T-helper 1 cell treated with Interleukin-12 subunit alpha and Interleukin-12 subunit beta and Interleukin-4 antibody, amounts not matched to agents 30 ng/mL and 1 ng/mL, for 36 hours (primary cell): ENCODE data around the gene AGPAT1. TPM values are rescaled to one million over a fixed set of nuclear protein-coding genes. Genes with fewer than 3 reads are reported as not detected.

Experiments
- intact Hi-C: fragments of 100-400 bp; cut with micrococcal nuclease; formaldehyde crosslinking; loops from one replicate; pipeline ENCODE4 v1.15.1; 2024
- total RNA-seq: library from RNA; stranded (reverse); gene quantifications from 2 replicates; pipeline ENCODE4 v1.2.3, GENCODE V29; 2022

The AGPAT1 gene
- total RNA-seq, 1 donor from 2014 or later: 45.0 TPM

DNA sequence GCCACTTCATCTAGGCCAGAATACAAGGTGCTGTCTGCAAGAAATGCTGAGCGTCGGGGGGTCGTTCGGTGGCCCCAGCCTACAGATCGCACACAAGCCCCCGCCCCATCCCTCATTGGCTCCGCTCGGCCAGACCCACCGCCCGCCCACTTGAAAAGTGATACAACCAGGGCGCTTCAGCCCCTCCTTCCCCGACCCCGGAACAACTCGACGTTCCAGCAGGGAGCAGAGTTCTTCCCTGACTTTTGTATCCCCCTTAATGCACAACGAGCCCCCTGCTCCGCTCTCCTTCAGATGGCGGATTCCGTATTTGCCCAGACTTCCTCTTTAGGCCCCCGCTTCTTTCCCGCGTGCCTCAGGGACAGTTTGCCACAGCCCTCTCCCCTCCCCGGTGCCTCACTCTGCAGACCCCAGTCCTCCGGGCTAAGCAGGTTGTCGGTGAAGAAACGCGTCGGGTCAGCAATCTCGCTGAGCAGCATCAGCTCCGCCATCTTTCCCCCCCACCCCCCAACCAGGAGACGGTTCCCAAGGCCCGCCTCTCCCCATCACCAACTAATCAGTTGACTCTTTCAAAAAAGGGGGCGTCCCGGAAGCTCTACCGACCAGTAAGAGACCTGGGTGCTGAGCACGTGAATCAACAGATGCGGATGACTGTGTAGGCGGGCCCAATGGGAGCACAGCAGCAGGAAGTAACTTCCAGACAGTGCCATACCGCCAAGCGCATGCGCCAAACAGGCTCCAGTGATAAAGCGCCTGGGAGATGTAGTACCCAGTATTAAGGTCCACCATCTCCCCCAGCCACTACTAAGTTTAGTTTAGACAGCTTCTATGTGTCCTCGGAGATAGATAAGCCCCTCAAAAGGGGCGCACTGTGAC is 47.9 kb downstream of the AGPAT1 start, which contains the start of gene ATF6B:
TSS of gene ATF6B (minus strand) at position 530 of the 876 bp plus-strand sequence. CDS start at position 491, 39 bp downstream.
- intact Hi-C loops: loop anchor here (1.0 to 10.0 kb wide), 7 partner anchors 20 to 1147 kb away; partner anchors contain the start of genes B3GALT4, DXO, GPANK1 and PRRC2A

DNA sequence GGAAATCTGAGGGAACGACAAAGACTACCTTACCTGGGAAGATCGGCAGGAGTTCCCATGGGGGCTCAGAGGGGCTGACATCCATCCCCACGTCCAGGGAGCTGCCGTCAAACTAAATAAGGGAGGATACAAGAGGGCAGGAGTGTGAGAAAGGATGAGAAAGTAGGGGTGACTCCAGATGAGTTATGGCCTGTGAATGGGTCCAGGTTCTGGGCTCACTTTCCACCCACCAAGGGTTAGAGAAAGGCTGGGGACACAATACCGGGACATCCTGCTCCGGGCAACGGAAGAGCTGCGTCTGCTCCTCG is 48.5 kb downstream of the AGPAT1 start:
- intact Hi-C loops: loop anchor here (5.0 to 10.0 kb wide), 2 partner anchors 845 to 1147 kb away; partner anchors contain the start of genes B3GALT4, RPS18 and VPS52

GRCh38 chr6:32126880-32127279 is 49.0 kb downstream of the AGPAT1 start:
- intact Hi-C loops: loop anchor here (5.0 to 10.0 kb wide), 2 partner anchors 845 to 1148 kb away; partner anchors contain the start of genes B3GALT4, RPS18 and VPS52

DNA sequence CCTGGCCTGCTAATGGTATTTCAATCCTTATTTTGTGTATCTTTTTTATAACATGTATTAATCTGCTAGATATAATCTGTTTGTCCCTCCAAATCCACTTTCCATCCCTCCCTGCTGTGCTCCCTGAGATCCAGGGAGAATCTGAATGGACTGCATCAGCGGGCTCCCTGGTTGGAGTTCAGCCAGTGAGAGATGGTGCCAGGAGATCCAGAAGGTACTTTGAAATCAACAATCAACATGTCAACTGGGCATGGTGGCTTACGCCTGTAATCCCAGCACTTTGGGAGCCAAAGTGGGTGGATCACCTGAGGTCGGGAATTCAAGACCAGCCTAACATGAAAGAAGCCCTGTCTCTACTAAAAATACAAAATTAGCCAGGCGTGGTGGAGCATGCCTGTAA is 52.2 kb downstream of the AGPAT1 start:
- intact Hi-C loops: loop anchor here (10.0 kb wide), 1 partner anchor 1151 kb away; the partner anchor contains the start of genes B3GALT4, RPS18 and VPS52

- intact Hi-C loops: loop anchor here (10.0 kb wide), 1 partner anchor 1154 kb away; the partner anchor contains the start of genes B3GALT4, RPS18 and VPS52
Observed at GRCh38 chr6:32120573-32121059, 55.3 kb downstream of the AGPAT1 start.

DNA sequence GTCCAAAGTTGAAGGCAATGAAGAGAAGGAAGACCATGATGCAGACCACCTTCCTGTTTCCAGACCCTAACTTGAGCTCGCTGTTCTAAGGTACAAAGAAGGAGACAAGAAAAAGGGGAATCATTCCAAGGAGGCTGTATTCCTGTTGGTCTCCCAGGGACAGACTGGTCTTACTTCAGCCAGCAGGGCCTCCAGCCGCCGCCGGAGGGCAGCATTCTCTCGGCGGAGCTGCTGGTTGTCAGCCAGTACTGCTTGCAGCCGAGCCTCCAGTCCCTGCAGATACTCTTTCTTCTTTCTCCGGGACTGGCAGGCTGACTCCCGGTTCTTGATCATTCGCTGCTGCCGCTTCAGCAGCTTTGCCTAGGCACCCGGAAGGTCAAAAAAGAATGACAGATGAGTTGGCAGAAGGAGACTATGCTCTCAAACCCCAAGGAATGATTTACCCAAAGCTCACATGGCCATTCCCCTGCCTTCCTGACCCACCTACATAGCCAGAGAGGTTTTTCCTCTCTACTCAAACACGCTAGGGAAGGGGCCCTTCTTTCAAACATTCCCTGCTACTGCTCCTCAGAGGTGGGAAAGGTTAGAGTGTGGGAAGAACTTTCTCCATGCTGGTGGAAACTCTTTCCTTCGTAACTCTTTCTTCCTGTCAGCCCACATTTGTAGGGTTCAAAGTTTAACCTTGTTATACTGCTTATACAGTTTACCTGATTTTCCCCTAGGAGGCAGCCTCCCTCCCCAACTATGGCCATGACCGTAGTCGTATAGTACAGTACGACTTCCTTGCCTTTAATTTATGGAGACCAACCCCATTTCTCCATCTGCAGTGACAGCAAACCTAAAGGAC is 56.9 kb downstream of the AGPAT1 start:
- intact Hi-C loops: loop anchor here (1.0 kb wide), 3 partner anchors 35 to 126 kb away; partner anchors contain the start of genes GPSM3 and PPT2

Other genes with a start within 250 kb of the AGPAT1 start
- 0.12 and 1.7 TPM in 2 replicates for gene C2, start 248.4 kb downstream of the AGPAT1 start, total RNA-seq
- 0.22 and 0.59 TPM in 2 replicates for gene CFB, start 230.0 kb downstream of the AGPAT1 start, total RNA-seq
- 75.3 and 83.4 TPM in 2 replicates for gene NELFE, start 217.1 kb downstream of the AGPAT1 start, total RNA-seq
- 93.7 and 100 TPM in 2 replicates for gene SKIC2, start 216.9 kb downstream of the AGPAT1 start, total RNA-seq
- gene DXO, start 203.9 kb downstream of the AGPAT1 start, total RNA-seq: 19.9 and 20.8 TPM in 2 replicates
- gene C4A, start 194.0 kb downstream of the AGPAT1 start, total RNA-seq: 4.0 and 4.6 TPM in 2 replicates
- 4.2 and 4.6 TPM in 2 replicates for gene C4B, start 161.3 kb downstream of the AGPAT1 start, total RNA-seq
- gene CYP21A2, start 137.7 kb downstream of the AGPAT1 start, total RNA-seq: 1.0 and 1.4 TPM in 2 replicates
- 5.5 and 6.1 TPM in 2 replicates for gene TNXB, start 66.7 kb downstream of the AGPAT1 start, total RNA-seq
- gene ATF6B, start 47.8 kb downstream of the AGPAT1 start, total RNA-seq: 147 and 155 TPM in 2 replicates
- 5.3 and 5.5 TPM in 2 replicates for gene FKBPL, start 45.8 kb downstream of the AGPAT1 start, total RNA-seq
- 0.32 and 0.63 TPM in 2 replicates for gene PRRT1, start 24.1 kb downstream of the AGPAT1 start, total RNA-seq
- 9.8 and 11.1 TPM in 2 replicates for gene PPT2, start 21.9 kb downstream of the AGPAT1 start, total RNA-seq
- 6.5 and 6.8 TPM in 2 replicates for gene EGFL8, start 11.5 kb downstream of the AGPAT1 start, total RNA-seq
- gene RNF5, start 2.3 kb upstream of the AGPAT1 start, total RNA-seq: 47.0 and 50.0 TPM in 2 replicates
- gene AGER, start 8.2 kb upstream of the AGPAT1 start, total RNA-seq: 34.1 and 37.9 TPM in 2 replicates
- 97.7 and 106 TPM in 2 replicates for gene PBX2, start 14.1 kb upstream of the AGPAT1 start, total RNA-seq
- 264 and 265 TPM in 2 replicates for gene GPSM3, start 16.6 kb upstream of the AGPAT1 start, total RNA-seq
- 0.25 and 0.37 TPM in 2 replicates for gene NOTCH4, start 48.0 kb upstream of the AGPAT1 start, total RNA-seq
- gene TSBP1, start 195.8 kb upstream of the AGPAT1 start, total RNA-seq: not detected in 2 replicates
- gene BTNL2, start 231.1 kb upstream of the AGPAT1 start, total RNA-seq: not detected in 2 replicates